Measurements from ENCODE around the gene EXOC5.

DNA sequence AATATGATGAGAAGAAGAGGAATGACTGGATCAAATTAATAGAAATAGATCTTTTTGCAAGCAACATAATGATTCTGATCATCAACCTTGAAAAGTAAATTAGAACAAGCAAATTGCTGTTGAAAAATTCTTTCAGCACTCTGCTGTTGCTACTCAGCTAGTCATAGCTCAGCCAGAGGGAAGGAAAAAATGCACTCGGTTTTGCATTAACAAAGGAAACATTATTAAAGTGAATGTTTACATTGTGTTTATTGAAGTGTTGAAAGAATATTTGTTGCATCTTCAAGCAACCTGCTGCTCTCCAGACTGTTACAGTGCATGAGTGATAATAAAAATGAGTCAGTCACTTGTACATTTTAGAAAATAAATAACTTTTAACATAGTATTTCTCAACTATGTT, 26.5 kb upstream of the EXOC5 start:
- TF ChIP-seq, protein P1, sequence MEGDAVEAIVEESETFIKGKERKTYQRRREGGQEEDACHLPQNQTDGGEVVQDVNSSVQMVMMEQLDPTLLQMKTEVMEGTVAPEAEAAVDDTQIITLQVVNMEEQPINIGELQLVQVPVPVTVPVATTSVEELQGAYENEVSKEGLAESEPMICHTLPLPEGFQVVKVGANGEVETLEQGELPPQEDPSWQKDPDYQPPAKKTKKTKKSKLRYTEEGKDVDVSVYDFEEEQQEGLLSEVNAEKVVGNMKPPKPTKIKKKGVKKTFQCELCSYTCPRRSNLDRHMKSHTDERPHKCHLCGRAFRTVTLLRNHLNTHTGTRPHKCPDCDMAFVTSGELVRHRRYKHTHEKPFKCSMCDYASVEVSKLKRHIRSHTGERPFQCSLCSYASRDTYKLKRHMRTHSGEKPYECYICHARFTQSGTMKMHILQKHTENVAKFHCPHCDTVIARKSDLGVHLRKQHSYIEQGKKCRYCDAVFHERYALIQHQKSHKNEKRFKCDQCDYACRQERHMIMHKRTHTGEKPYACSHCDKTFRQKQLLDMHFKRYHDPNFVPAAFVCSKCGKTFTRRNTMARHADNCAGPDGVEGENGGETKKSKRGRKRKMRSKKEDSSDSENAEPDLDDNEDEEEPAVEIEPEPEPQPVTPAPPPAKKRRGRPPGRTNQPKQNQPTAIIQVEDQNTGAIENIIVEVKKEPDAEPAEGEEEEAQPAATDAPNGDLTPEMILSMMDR (IDR thresholded peaks at IDR 0.05; ENCODE audit: borderline replicate concordance, extremely low read depth, low read length, poor library complexity, severe bottlenecking), result no peak
- TF ChIP-seq EZH2 (IDR thresholded peaks at IDR 0.05; ENCODE audit: borderline replicate concordance, low read depth, low read length, severe bottlenecking), result no peak

Measured in DND-41 (cell line).